A549 (cell line): ENCODE measurements around the gene AARSD1. TPM values are rescaled to one million over a fixed set of nuclear protein-coding genes. Genes with fewer than 3 reads are reported as not detected.
"Not testable (repeated sequence)": the region's sequence is repeated elsewhere in the genome, so short reads cannot be mapped to it uniquely, and the experiment has no call there.

ENCODE experiments used
- ATAC-seq, 2 experiments: fragments of 200-7000 bp in 1 of 2; fragments of >200 bp in 1 of 2; cut with Nextera tagmentation in 1 of 2; cut with Tn5 transposase in 1 of 2; 3 replicates each; pipeline versions ENCODE4 v1.8.0 to v1.9.1; 2018 to 2020; ENCODE audit warnings: mild to moderate bottlenecking in 1 of 2, moderate library complexity in 1 of 2
- CTCF ChIA-PET: fragments of 300-600 bp; sonication (Branson Sonifier 250); formaldehyde crosslinking; extraction: SDS; loops from one replicate; lab custom pipeline; 2021; ENCODE audit warnings: antibody characterized with exemption, inconsistent platforms; lab: Yijun Ruan, JAX
- POLR2A ChIA-PET: fragments of 350-600 bp; formaldehyde crosslinking; extraction: SDS; loops from one replicate; lab custom pipeline; 2021; ENCODE audit warnings: antibody characterized with exemption, inconsistent platforms; lab: Yijun Ruan, JAX
- DNase-seq, 2 experiments: peaks; one replicate each; pipeline versions ENCODE4 v3.0.0 to v3.0.0-alpha.2; 2011 to 2016; ENCODE audit warnings: low read depth in 1 of 2, low spot score in 1 of 2
- FAIRE-seq: peaks from 2 replicates; lab custom pipeline; 2011; peaks lifted over from hg19 to GRCh38; lab: Jason Lieb, UNC
- H3K27ac ChIP-seq, 2 experiments: fragments of >200 bp; sonication (Bioruptor Twin); formaldehyde crosslinking; 3 replicates each; pipeline ENCODE4 v1.5.1; 2016 to 2017
- H3K4me1 ChIP-seq: fragments of >200 bp; sonication (Bioruptor Twin); formaldehyde crosslinking; 3 replicates; pipeline ENCODE4 v1.6.1; 2016
- H3K4me2 ChIP-seq: fragments of >200 bp; sonication (Bioruptor Twin); formaldehyde crosslinking; 3 replicates; pipeline ENCODE4 v1.6.1; 2016
- H3K4me3 ChIP-seq: fragments of >200 bp; sonication (Bioruptor Twin); formaldehyde crosslinking; 3 replicates; pipeline ENCODE4 v1.5.1; 2016
- H3K9me3 ChIP-seq: fragments of >200 bp; sonication (Bioruptor Twin); formaldehyde crosslinking; 3 replicates; pipeline ENCODE4 v1.6.1; 2016
- CHD4 ChIP-seq: fragments of 200-600 bp; sonication (generic); IDR thresholded peaks from 2 replicates; pipeline ENCODE4 v1.6.1; 2016; ENCODE audit warnings: antibody characterized with exemption, mild to moderate bottlenecking, borderline replicate concordance
- EHF ChIP-seq: fragments of 250-450 bp; sonication (Bioruptor Pico); IDR thresholded peaks from 2 replicates; pipeline ENCODE4 v1.5.0; 2020; ENCODE audit warnings: mild to moderate bottlenecking
- EHMT2 ChIP-seq: fragments of 200-600 bp; sonication (generic); IDR thresholded peaks from 2 replicates; pipeline ENCODE4 v1.6.1; 2016; ENCODE audit warnings: antibody characterized with exemption, low read depth, mild to moderate bottlenecking, moderate library complexity
- FOSL2 ChIP-seq, 2 experiments: fragments of 450-650 bp in 1 of 2; fragments of >200 bp in 1 of 2; sonication (Bioruptor Twin) in 1 of 2; formaldehyde crosslinking; IDR thresholded peaks; 2 replicates each; pipeline versions ENCODE4 v1.5.0 to v1.6.1; 2016 to 2020; ENCODE audit warnings: mild to moderate bottlenecking in 1 of 2, moderate library complexity in 1 of 2
- HDAC2 ChIP-seq: fragments of 200-600 bp; sonication (generic); IDR thresholded peaks from 2 replicates; pipeline ENCODE4 v1.6.1; 2016
- HOXA7 ChIP-seq: fragments of 250-450 bp; sonication (Bioruptor Pico); IDR thresholded peaks from 2 replicates; pipeline ENCODE4 v1.5.0; 2020; ENCODE audit warnings: mild to moderate bottlenecking, moderate library complexity
- KDM5A ChIP-seq: fragments of 200-600 bp; sonication (generic); IDR thresholded peaks from 2 replicates; pipeline ENCODE4 v1.6.1; 2016; ENCODE audit warnings: antibody characterized with exemption, mild to moderate bottlenecking
- MYC ChIP-seq: IDR thresholded peaks from 2 replicates; pipeline ENCODE4 v1.6.1; 2012; ENCODE audit warnings: mild to moderate bottlenecking, inconsistent platforms, low read length, improper control_type of control experiment, borderline replicate concordance
- SREBF2 ChIP-seq: fragments of 450-650 bp; IDR thresholded peaks from 2 replicates; pipeline ENCODE4 v1.6.1; 2014; ENCODE audit warnings: mild to moderate bottlenecking, moderate library complexity
- ZFP36 ChIP-seq: fragments of 450-650 bp; IDR thresholded peaks from 2 replicates; pipeline ENCODE4 v1.6.1; 2014; ENCODE audit warnings: borderline replicate concordance; ENCODE audit not compliant: partially characterized antibody
- ZNF302 ChIP-seq: fragments of 250-450 bp; sonication (Bioruptor Pico); IDR thresholded peaks from 2 replicates; pipeline ENCODE4 v1.9.0; 2021; ENCODE audit warnings: inconsistent platforms, mild to moderate bottlenecking, moderate library complexity
- ZSCAN20 ChIP-seq: fragments of 250-450 bp; sonication (Bioruptor Pico); IDR thresholded peaks from 2 replicates; pipeline ENCODE4 v1.8.0; 2022; ENCODE audit warnings: mild to moderate bottlenecking, moderate library complexity
- WGBS: methylation state at CpG from one replicate; pipeline ENCODE4 v1.1.6; 2017; ENCODE audit errors: missing lambda C conversion rate; 5-methylcytosine and 5-hydroxymethylcytosine counted together
- polyA plus RNA-seq, 4 experiments: library from polyadenylated mRNA; depleted of rRNA in 3 of 4; stranded (reverse); fragments of >200 nt; fragmentation: RNase III in 1 of 4; extraction: RNeasy Plus Mini Kit Qiagen cat#74134 plus additional on column Dnase treatment in 1 of 4; gene quantifications; 2 replicates in 3 of 4; 3 replicates in 1 of 4; pipeline ENCODE4 v1.2.3, GENCODE V29; 2011 to 2017
- TF ChIP-seq, protein P1 (sequence below): fragments of 200-600 bp; sonication (generic); IDR thresholded peaks from 2 replicates; pipeline ENCODE4 v1.6.1; 2016; ENCODE audit warnings: antibody characterized with exemption, mild to moderate bottlenecking, moderate library complexity
- TF ChIP-seq, protein P2 (sequence below): fragments of >200 bp; sonication (Bioruptor Twin); formaldehyde crosslinking; IDR thresholded peaks from 2 replicates; pipeline ENCODE4 v1.6.1; 2016
- TF ChIP-seq, protein P3 (sequence below): IDR thresholded peaks from 2 replicates; pipeline ENCODE4 v1.6.1; 2012
- TF ChIP-seq, protein P4 (sequence below): IDR thresholded peaks from 2 replicates; pipeline ENCODE4 v1.6.1; 2012
- TF ChIP-seq, protein P5 (sequence below): fragments of 150-350 bp; IDR thresholded peaks from 2 replicates; pipeline ENCODE4 v1.6.1; 2014; ENCODE audit warnings: low read depth, mild to moderate bottlenecking, low read length

The AARSD1 gene
- polyA plus RNA-seq, 2 of the 4 experiments (the other 2 are of a cell fraction): 66.6 to 70.7 TPM

DNA sequence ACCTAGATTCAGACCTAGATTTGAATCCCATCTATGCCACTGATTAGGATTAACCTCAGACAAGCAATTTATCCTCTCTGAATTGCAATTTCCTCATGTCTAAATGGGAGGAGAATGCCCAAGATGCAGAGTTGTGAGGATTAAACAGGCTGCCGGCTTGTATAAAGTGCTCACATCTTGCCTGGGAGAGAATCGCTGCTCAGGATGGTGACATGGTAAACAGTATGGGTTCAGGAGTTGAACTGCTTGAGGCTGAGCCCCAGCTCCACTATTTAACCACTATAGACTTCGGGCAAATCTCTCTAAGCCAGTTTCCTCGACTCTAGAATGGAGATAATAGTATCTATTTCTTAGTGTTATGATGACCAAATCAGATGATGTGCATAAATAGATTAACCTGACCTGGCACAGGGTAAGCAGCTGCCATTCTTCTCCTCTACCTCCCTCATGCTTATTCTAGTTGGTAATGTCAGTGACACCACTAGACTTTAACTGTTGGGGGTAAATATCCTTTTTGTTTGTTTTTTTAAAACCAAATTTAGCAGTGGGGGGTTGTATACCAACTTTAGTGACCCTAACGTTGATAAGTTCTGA lies 33.2 kb upstream of the AARSD1 start:
- ChIA-PET POLR2A (interaction anchor here (0.6 to 3.0 kb wide), 38 partner anchors 9 to 1067 kb away, joined by 3 to 48 read pairs (median 6); partner anchors contain the start of genes AARSD1, BECN1, BRCA1 and IFI35), CTCF (interaction anchor here (0.7 to 5.6 kb wide), 34 partner anchors 8 to 419 kb away, joined by 3 to 86 read pairs (median 5); partner anchors contain the start of genes AARSD1, AOC2, IFI35 and PSMC3IP)
- Histone ChIP-seq H3K27ac (peak overlapping the region; percentile 55 to 91), H3K4me2 (peak overlapping the region; percentile 76), H3K4me3 (peak overlapping the region; percentile 30), H3K9me3 (no peaks in the 10 kb centered on the region), H3K4me1 (peaks cover 40% of the 10 kb centered on the region)
- WGBS: 7% methylated on average over 5 of the region's 5 CpGs
- DNase-seq (no peak), FAIRE-seq (no peak), ATAC-seq (peak; percentile 14 to 40; a peak in 5 of 6 replicates)
- no peak for TF ChIP-seq CHD4
- no peak for TF ChIP-seq HDAC2
- TF ChIP-seq, protein P1, sequence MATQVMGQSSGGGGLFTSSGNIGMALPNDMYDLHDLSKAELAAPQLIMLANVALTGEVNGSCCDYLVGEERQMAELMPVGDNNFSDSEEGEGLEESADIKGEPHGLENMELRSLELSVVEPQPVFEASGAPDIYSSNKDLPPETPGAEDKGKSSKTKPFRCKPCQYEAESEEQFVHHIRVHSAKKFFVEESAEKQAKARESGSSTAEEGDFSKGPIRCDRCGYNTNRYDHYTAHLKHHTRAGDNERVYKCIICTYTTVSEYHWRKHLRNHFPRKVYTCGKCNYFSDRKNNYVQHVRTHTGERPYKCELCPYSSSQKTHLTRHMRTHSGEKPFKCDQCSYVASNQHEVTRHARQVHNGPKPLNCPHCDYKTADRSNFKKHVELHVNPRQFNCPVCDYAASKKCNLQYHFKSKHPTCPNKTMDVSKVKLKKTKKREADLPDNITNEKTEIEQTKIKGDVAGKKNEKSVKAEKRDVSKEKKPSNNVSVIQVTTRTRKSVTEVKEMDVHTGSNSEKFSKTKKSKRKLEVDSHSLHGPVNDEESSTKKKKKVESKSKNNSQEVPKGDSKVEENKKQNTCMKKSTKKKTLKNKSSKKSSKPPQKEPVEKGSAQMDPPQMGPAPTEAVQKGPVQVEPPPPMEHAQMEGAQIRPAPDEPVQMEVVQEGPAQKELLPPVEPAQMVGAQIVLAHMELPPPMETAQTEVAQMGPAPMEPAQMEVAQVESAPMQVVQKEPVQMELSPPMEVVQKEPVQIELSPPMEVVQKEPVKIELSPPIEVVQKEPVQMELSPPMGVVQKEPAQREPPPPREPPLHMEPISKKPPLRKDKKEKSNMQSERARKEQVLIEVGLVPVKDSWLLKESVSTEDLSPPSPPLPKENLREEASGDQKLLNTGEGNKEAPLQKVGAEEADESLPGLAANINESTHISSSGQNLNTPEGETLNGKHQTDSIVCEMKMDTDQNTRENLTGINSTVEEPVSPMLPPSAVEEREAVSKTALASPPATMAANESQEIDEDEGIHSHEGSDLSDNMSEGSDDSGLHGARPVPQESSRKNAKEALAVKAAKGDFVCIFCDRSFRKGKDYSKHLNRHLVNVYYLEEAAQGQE: no peak
- peak; percentile 83 for TF ChIP-seq HOXA7 (CRISPR knock-in tag)

DNA sequence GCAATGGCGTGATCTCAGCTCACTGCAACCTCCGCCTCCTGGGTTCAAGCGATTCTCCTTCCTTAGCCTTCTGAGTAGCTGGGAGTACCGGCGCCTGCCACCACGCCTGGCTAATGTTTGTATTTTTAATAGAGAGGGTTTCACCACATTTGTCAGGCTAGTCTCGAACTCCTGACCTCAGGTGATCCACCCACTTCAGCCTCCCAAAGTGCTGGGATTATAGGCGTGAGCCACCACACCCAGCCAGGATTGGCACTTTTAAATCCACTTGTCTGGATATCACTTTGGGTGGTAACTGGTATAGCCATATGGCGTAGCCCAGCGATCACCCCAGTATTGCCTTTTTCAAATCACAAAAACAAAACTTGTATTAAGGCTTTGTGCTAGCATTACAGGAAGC lies 29.7 kb upstream of the AARSD1 start:
- ATAC-seq, POLR2A ChIA-PET: not testable (repeated sequence)

GRCh38 chr17:42992872-42993271 lies 28.6 kb upstream of the AARSD1 start:
- ChIA-PET POLR2A (no interaction called here), CTCF (interaction anchor here (1.4 to 1.9 kb wide), 4 partner anchors 14 to 169 kb away, joined by 4 to 8 read pairs (median 5); partner anchors contain the start of genes AOC2 and BECN1)
- ATAC-seq (no peak), FAIRE-seq (no peak), DNase-seq (no peak)
- Histone ChIP-seq H3K4me1 (peaks cover 45% of the 10 kb centered on the region), H3K4me3 (no peak overlapping the region), H3K4me2 (no peak overlapping the region), H3K9me3 (no peaks in the 10 kb centered on the region), H3K27ac (no peak overlapping the region)
- WGBS: 81% methylated on average over 5 of the region's 5 CpGs
- TF ChIP-seq ZFP36 (no peak), ZNF302 (CRISPR knock-in tag) (no peak), SREBF2 (no peak), MYC (no peak), ZSCAN20 (CRISPR knock-in tag) (no peak), HDAC2 (no peak), FOSL2 (IDR thresholded peaks at IDR 0.05) (no peak), FOSL2 (CRISPR knock-in tag; IDR thresholded peaks at IDR 0.05) (no peak), EHF (CRISPR knock-in tag) (no peak), KDM5A (no peak), EHMT2 (no peak)
- TF ChIP-seq, protein P2, sequence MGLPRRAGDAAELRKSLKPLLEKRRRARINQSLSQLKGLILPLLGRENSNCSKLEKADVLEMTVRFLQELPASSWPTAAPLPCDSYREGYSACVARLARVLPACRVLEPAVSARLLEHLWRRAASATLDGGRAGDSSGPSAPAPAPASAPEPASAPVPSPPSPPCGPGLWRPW: no peak
- TF ChIP-seq, protein P3, sequence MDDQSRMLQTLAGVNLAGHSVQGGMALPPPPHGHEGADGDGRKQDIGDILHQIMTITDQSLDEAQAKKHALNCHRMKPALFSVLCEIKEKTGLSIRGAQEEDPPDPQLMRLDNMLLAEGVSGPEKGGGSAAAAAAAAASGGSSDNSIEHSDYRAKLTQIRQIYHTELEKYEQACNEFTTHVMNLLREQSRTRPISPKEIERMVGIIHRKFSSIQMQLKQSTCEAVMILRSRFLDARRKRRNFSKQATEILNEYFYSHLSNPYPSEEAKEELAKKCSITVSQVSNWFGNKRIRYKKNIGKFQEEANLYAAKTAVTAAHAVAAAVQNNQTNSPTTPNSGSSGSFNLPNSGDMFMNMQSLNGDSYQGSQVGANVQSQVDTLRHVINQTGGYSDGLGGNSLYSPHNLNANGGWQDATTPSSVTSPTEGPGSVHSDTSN: no peak
- TF ChIP-seq, protein P4, sequence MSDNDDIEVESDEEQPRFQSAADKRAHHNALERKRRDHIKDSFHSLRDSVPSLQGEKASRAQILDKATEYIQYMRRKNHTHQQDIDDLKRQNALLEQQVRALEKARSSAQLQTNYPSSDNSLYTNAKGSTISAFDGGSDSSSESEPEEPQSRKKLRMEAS: no peak
- TF ChIP-seq, protein P5, sequence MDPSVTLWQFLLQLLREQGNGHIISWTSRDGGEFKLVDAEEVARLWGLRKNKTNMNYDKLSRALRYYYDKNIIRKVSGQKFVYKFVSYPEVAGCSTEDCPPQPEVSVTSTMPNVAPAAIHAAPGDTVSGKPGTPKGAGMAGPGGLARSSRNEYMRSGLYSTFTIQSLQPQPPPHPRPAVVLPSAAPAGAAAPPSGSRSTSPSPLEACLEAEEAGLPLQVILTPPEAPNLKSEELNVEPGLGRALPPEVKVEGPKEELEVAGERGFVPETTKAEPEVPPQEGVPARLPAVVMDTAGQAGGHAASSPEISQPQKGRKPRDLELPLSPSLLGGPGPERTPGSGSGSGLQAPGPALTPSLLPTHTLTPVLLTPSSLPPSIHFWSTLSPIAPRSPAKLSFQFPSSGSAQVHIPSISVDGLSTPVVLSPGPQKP: no peak

More for the DNA sequence above, 29.7 kb upstream of the AARSD1 start:
- not testable (repeated sequence) for FAIRE-seq, DNase-seq, H3K27ac ChIP-seq, H3K4me2 ChIP-seq, H3K9me3 ChIP-seq, H3K4me3 ChIP-seq
- 83% methylated on average over 10 of the region's 10 CpGs for WGBS
- H3K4me1 ChIP-seq: peaks cover 37% of the 10 kb centered on the region
- CTCF ChIA-PET: interaction anchor here (0.5 to 1.8 kb wide), 2 partner anchors 15 to 416 kb away, joined by 3 to 6 read pairs; no protein-coding TSS in a partner anchor
